RWPE2 (cell line): ENCODE measurements around the gene RUFY4.

Source experiments
- ATAC-seq: fragments of 200-7000 bp; cut with Tn5 transposase; 3 replicates; pipeline ENCODE4 v1.9.1; 2021; ENCODE audit warnings: low read depth
- DNase-seq: peaks from one replicate; pipeline ENCODE4 v3.0.0-alpha.2; 2020; ENCODE audit warnings: low spot score
- H3K27ac ChIP-seq: fragments of 450-650 bp; 2 replicates; pipeline ENCODE4 v1.5.1; 2017; ENCODE audit warnings: mild to moderate bottlenecking; ENCODE audit not compliant: poor library complexity, severe bottlenecking
- H3K27me3 ChIP-seq: fragments of 250-450 bp; sonication (Bioruptor Pico); 2 replicates; pipeline ENCODE4 v1.5.1; 2021; ENCODE audit warnings: mild to moderate bottlenecking, moderate library complexity; ENCODE audit not compliant: insufficient read depth, poor library complexity, severe bottlenecking
- H3K36me3 ChIP-seq: fragments of 250-450 bp; sonication (Bioruptor Pico); 2 replicates; pipeline ENCODE4 v1.5.1; 2020; ENCODE audit warnings: low read depth, mild to moderate bottlenecking, moderate library complexity
- H3K4me1 ChIP-seq: fragments of 250-450 bp; sonication (Bioruptor Pico); 2 replicates; pipeline ENCODE4 v1.5.1; 2021; ENCODE audit warnings: mild to moderate bottlenecking, moderate library complexity; ENCODE audit not compliant: insufficient read depth, poor library complexity, severe bottlenecking
- H3K4me3 ChIP-seq: fragments of 250-450 bp; sonication (Bioruptor Pico); 2 replicates; pipeline ENCODE4 v1.5.1; 2021; ENCODE audit warnings: mild to moderate bottlenecking, moderate library complexity; ENCODE audit not compliant: severe bottlenecking
- H3K9me3 ChIP-seq: fragments of 250-450 bp; sonication (Bioruptor Pico); 2 replicates; pipeline ENCODE4 v1.5.1; 2021; ENCODE audit warnings: mild to moderate bottlenecking, moderate library complexity; ENCODE audit not compliant: severe bottlenecking
- CTCF ChIP-seq: fragments of 450-650 bp; IDR thresholded peaks from one replicate; pipeline ENCODE4 v1.5.1; 2017; ENCODE audit warnings: mild to moderate bottlenecking, moderate library complexity; ENCODE audit not compliant: poor library complexity, severe bottlenecking

Gene RUFY4

GRCh38 chr2:218129458-218130135 lies 60.5 kb downstream of the RUFY4 start:
- DNase-seq (no peak), ATAC-seq (peak; percentile 87)
- H3K36me3 ChIP-seq: no peaks in the 10 kb centered on the region
- H3K4me1 ChIP-seq: no peaks in the 10 kb centered on the region
- H3K27ac ChIP-seq: no peak overlapping the region
- no peaks in the 10 kb centered on the region for H3K27me3 ChIP-seq
- no peaks in the 10 kb centered on the region for H3K9me3 ChIP-seq
- H3K4me3 ChIP-seq: no peak overlapping the region
- no peak for TF ChIP-seq CTCF

DNA sequence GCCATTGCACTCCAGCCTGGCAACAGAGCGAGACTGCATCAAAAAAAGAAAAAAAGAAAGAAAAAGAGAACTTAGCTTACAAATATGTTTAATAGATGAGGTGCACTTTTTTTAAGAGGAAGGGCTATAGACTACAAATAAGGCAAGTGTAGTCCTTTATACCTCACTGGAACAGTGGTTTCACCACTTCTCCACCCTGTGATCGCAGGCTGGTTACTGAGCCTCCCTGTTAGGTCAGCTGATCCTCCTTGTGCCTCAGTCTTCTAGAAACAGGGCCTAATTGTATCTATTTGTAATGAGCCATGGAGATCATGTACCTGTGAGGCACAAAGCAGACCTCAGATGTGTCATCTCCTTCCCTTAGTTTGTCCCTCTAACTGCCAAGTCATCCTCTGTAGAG lies 61.3 kb downstream of the RUFY4 start:
- Histone ChIP-seq H3K27me3 (no peaks in the 10 kb centered on the region), H3K4me3 (no peak overlapping the region), H3K9me3 (no peaks in the 10 kb centered on the region), H3K36me3 (no peaks in the 10 kb centered on the region), H3K4me1 (no peaks in the 10 kb centered on the region), H3K27ac (no peak overlapping the region)
- ATAC-seq (no peak), DNase-seq (no peak)
- no peak for TF ChIP-seq CTCF

- H3K9me3 ChIP-seq: no peaks in the 10 kb centered on the region
- H3K4me1 ChIP-seq: no peaks in the 10 kb centered on the region
- H3K36me3 ChIP-seq: no peaks in the 10 kb centered on the region
- H3K27ac ChIP-seq: no peak overlapping the region
- DNase-seq: no peak
- ATAC-seq: no peak
- H3K27me3 ChIP-seq: no peaks in the 10 kb centered on the region
- no peak overlapping the region for H3K4me3 ChIP-seq
- no peak for TF ChIP-seq CTCF
Measured at GRCh38 chr2:218130822-218131221, 61.8 kb downstream of the RUFY4 start.

- Histone ChIP-seq H3K27ac (no peak overlapping the region), H3K4me1 (no peaks in the 10 kb centered on the region), H3K4me3 (no peak overlapping the region), H3K9me3 (no peaks in the 10 kb centered on the region), H3K36me3 (no peaks in the 10 kb centered on the region), H3K27me3 (no peaks in the 10 kb centered on the region)
- TF ChIP-seq CTCF: no peak
- ATAC-seq: no peak
- no peak for DNase-seq
Measured at GRCh38 chr2:218137514-218137913, 68.5 kb downstream of the RUFY4 start.

- TF ChIP-seq CTCF: no peak
- Histone ChIP-seq H3K27me3 (no peaks in the 10 kb centered on the region), H3K27ac (no peak overlapping the region), H3K9me3 (no peaks in the 10 kb centered on the region), H3K4me1 (no peaks in the 10 kb centered on the region), H3K36me3 (no peaks in the 10 kb centered on the region), H3K4me3 (no peak overlapping the region)
- ATAC-seq (no peak), DNase-seq (no peak)
Measured at GRCh38 chr2:218138047-218138446, 69.0 kb downstream of the RUFY4 start.
